PFSK-1 (cell line): ENCODE measurements around the gene RTP5.

Experiments
- FOXP2 ChIP-seq: optimal IDR thresholded peaks from 2 replicates; pipeline ENCODE3; 2011; ENCODE audit warnings: borderline replicate concordance, control low read depth, inconsistent platforms; ENCODE audit not compliant: insufficient read depth; ENCODE audit errors: extremely low read length, extremely low read depth
- POLR2AphosphoS5 ChIP-seq: IDR thresholded peaks from 2 replicates; pipeline ENCODE4 v1.6.1; 2012; ENCODE audit warnings: low read depth, mild to moderate bottlenecking, control low read depth, low read length, moderate library complexity
- SIN3A ChIP-seq: IDR thresholded peaks from 2 replicates; pipeline ENCODE4 v1.6.1; 2012; ENCODE audit warnings: mild to moderate bottlenecking, low read length, moderate library complexity, borderline replicate concordance; ENCODE audit not compliant: insufficient read depth
- TAF1 ChIP-seq: IDR thresholded peaks from 2 replicates; pipeline ENCODE4 v1.6.1; 2012; ENCODE audit warnings: low read length, control low read depth, borderline replicate concordance; ENCODE audit not compliant: insufficient read depth
- TF ChIP-seq, protein P1 (sequence below), 2 experiments: IDR thresholded peaks; 2 replicates each; pipeline versions ENCODE4 v1.6.1 to v1.8.0; 2011 to 2012; ENCODE audit warnings: low read depth in 2 of 2, low read length in 2 of 2, control low read depth in 1 of 2, inconsistent platforms in 1 of 2, mild to moderate bottlenecking in 1 of 2, moderate library complexity in 1 of 2; ENCODE audit not compliant: insufficient read depth in 1 of 2

The RTP5 gene

DNA sequence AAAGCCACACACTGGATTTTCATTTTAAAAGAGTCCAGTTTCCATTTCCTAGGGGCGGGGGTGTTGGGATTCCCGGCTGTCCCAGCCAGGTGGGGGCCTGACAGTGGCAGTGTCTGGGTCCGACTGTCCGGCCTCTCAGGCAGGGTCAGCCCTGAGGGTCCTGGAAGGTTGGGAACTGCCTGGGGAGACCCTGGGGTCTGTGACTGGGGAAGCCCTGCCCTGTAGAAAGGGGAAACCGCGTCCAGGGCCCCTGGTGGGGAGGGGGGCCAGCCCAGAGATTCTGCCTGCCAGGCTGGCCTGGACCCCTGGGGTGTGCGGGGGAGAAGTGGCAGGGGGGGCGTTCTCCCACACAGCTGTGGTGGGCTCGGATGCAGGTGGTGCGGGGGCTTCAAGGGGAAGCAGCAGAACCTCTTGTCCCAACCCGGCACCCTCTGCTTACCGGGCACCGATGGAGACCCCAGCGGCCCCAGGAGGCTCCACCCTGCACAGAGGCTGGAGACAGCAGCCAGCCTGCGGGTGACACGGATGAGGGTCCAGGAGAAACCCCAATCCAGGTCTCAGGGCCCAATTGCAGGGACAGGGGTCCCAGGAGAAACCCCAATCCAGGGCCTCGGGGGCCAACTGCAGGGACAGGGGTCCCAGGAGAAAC, 4.9 kb downstream of the RTP5 start:
- TF ChIP-seq TAF1 (no peak), SIN3A (no peak), POLR2AphosphoS5 (no peak), FOXP2 (no peak)
- TF ChIP-seq, protein P1, sequence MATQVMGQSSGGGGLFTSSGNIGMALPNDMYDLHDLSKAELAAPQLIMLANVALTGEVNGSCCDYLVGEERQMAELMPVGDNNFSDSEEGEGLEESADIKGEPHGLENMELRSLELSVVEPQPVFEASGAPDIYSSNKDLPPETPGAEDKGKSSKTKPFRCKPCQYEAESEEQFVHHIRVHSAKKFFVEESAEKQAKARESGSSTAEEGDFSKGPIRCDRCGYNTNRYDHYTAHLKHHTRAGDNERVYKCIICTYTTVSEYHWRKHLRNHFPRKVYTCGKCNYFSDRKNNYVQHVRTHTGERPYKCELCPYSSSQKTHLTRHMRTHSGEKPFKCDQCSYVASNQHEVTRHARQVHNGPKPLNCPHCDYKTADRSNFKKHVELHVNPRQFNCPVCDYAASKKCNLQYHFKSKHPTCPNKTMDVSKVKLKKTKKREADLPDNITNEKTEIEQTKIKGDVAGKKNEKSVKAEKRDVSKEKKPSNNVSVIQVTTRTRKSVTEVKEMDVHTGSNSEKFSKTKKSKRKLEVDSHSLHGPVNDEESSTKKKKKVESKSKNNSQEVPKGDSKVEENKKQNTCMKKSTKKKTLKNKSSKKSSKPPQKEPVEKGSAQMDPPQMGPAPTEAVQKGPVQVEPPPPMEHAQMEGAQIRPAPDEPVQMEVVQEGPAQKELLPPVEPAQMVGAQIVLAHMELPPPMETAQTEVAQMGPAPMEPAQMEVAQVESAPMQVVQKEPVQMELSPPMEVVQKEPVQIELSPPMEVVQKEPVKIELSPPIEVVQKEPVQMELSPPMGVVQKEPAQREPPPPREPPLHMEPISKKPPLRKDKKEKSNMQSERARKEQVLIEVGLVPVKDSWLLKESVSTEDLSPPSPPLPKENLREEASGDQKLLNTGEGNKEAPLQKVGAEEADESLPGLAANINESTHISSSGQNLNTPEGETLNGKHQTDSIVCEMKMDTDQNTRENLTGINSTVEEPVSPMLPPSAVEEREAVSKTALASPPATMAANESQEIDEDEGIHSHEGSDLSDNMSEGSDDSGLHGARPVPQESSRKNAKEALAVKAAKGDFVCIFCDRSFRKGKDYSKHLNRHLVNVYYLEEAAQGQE (IDR thresholded peaks at IDR 0.05; ENCODE audit: insufficient read depth in 1 of 2, low read depth in 2 of 2, low read length in 2 of 2), result no peak

DNA sequence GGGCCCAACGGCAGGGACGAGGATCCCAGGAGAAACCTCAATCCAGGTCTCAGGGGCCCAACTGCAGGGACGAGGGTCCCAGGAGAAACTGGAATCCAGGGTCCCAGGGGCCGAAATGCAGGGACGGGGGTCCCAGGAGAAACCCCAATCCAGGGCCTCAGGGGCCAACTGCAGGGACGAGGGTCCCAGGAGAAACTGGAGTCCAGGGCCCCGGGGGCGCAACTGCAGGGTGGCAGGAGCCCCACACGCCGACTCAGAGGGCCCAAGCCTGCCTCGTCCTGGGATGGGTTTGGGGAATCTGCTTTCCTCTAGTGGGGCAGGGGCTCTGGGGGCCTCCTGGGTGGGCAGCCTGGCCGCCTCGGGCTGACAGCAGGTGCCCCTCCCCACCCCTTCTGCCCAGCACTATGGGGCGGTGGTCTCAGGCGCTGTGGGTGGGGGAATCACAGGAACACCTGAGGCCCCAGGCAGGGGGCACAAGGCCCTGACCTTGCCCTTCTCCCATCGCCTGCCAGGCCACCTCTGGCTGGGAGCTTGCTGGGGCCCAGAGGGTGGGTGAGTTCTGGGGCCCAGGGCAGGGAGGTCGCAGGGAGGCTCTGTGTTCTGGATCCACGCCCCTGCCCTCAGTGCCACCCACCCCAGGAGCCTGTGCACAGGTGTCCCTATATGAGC, 7.1 kb downstream of the RTP5 start:
- no peak for TF ChIP-seq POLR2AphosphoS5
- no peak for TF ChIP-seq TAF1
- no peak for TF ChIP-seq FOXP2
- TF ChIP-seq, protein P1 (IDR thresholded peaks at IDR 0.05; ENCODE audit: insufficient read depth in 1 of 2, low read depth in 2 of 2, low read length in 2 of 2), result no peak
- TF ChIP-seq SIN3A, result no peak

DNA sequence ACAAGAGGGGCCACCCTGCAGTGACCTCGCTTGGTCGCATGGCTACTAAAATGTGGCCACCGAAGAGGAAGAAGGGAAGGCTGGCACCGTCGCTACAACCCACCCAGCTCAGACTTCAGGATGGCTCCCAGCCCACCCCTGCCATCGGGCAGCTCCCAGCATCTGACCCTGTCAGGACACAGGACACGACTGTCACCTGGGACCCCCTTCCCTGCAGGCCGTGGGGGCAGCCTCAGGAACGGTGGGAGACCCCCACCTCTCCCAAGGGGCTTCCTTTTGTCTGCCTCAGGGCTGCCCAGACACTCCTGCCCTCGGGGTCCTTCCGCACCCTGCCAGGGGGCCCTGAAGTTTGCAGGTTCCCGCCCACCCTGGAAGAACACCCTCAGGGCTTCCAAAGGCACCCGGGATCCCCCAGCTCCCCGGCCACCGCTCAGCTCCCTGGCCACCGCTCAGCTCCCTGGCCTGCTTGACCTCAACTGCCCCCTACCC, 7.7 kb downstream of the RTP5 start:
- TF ChIP-seq TAF1 (no peak), POLR2AphosphoS5 (no peak), FOXP2 (no peak), SIN3A (no peak)
- TF ChIP-seq, protein P1 (IDR thresholded peaks at IDR 0.05; ENCODE audit: insufficient read depth in 1 of 2, low read depth in 2 of 2, low read length in 2 of 2), result no peak

DNA sequence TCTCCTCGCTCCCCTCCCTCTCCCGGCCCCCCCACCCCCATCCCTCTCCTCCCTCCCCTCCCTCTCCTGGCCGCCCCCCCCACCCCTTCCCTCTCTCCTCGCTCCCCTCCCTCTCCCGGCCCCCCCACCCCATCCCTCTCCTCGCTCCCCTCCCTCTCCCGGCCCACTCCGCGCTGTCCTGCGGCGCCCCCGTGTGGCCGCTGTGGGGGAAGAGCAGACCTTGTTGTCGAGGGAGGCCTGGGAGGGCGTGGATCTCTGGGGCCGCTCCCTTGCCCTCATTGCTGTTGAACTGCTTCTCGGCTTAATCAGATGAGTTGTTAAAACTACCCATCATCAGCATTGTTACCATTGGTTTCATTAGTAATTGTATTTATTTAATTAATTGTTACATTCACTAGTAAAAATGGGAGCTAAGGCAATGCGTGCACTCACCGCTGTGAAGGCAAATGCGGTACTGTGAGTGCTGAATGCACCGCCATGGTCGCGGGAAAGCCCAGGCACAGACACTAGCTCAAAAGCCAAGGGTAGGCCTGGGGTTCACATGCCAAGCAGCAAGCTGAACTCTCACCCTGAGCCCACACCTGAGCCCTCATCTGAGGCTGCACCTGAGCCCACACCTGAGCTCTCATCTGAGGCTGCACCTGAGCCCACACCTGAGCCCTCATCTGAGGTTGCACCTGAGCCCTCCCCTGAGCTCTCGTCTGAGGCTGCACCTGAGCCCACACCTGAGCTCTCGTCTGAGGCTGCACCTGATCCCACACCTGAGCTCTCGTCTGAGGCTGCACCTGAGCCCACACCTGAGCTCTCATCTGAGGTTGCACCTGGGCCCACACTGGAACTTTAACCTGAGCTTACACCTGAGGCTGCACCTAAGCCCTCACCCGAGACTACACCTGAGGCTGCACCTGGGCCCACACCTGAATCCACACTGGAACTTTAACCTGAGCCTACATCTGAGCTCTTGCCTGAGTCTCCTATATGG, 8.8 kb downstream of the RTP5 start:
- TF ChIP-seq FOXP2 (peak; percentile 53), POLR2AphosphoS5 (no peak), SIN3A (no peak), TAF1 (no peak)
- TF ChIP-seq, protein P1 (IDR thresholded peaks at IDR 0.05; ENCODE audit: insufficient read depth in 1 of 2, low read depth in 2 of 2, low read length in 2 of 2), result no peak
